ENCODE data around the gene HOXA9. TPM values are rescaled to one million over a fixed set of nuclear protein-coding genes. Genes with fewer than 3 reads are reported as not detected.

Gene HOXA9
- polyA plus RNA-seq, 2 of the 4 experiments (the other 2 are of a cell fraction) = 1.4 TPM

DNA sequence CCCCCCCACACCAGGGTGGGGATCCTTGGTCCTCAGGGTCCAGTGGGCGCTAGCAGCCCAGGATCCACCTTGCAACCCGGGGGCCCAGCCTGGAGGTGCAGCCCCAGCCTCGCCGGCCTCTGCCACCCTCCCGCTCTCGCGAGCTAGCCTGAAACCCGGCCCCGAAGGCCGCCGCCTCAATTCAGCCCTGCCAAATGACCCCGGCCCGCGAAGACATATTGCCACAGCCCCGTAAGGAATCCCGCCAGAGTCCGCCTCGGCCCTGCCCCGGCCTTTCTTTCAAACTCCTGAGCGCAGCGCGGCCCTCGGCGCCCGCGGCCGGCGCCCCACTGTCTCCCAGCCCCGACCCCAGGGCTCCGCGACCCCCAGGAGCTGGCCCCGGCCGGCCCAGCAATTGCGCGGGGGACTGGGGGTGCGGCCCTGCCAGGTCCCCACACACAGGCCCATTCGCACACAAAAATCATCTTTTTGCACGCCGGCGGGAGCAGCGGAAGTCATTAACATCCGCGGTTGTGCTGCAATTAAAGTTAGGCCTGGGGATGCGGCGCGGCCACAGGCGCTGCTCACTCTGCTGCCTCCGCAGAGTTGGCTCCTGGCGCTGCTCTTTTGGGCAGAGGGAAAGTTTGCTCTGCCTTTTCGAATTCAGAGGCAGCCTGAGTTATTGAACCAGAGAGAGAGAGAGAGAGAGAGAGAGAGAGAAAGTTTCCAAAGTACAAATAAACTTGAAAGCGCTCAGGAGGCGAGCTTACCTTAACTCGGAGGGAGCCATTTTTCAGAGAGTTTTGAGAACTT, 25.8 kb downstream of the HOXA9 start:
- TF ChIP-seq, protein P1, sequence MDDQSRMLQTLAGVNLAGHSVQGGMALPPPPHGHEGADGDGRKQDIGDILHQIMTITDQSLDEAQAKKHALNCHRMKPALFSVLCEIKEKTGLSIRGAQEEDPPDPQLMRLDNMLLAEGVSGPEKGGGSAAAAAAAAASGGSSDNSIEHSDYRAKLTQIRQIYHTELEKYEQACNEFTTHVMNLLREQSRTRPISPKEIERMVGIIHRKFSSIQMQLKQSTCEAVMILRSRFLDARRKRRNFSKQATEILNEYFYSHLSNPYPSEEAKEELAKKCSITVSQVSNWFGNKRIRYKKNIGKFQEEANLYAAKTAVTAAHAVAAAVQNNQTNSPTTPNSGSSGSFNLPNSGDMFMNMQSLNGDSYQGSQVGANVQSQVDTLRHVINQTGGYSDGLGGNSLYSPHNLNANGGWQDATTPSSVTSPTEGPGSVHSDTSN (IDR thresholded peaks at IDR 0.05) = no peak
- no peak for TF ChIP-seq NPAS2 (CRISPR knock-in tag; IDR thresholded peaks at IDR 0.05; ENCODE audit: borderline replicate concordance)
- no peak for TF ChIP-seq MAZ (IDR thresholded peaks at IDR 0.05; ENCODE audit: borderline replicate concordance, low read depth, low read length)
- TF ChIP-seq JUNB (IDR thresholded peaks at IDR 0.05) = no peak
- no peak for TF ChIP-seq ZSCAN20 (CRISPR knock-in tag; IDR thresholded peaks at IDR 0.05)
- TF ChIP-seq, protein P2, sequence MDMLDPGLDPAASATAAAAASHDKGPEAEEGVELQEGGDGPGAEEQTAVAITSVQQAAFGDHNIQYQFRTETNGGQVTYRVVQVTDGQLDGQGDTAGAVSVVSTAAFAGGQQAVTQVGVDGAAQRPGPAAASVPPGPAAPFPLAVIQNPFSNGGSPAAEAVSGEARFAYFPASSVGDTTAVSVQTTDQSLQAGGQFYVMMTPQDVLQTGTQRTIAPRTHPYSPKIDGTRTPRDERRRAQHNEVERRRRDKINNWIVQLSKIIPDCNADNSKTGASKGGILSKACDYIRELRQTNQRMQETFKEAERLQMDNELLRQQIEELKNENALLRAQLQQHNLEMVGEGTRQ (IDR thresholded peaks at IDR 0.05) = no peak
- TF ChIP-seq RFX5 (IDR thresholded peaks at IDR 0.05) = no peak
- TF ChIP-seq RCOR1 (IDR thresholded peaks at IDR 0.05; ENCODE audit: low read depth, low read length) = no peak
- no peak for TF ChIP-seq EHF (CRISPR knock-in tag; IDR thresholded peaks at IDR 0.05)
- TF ChIP-seq, protein P3, sequence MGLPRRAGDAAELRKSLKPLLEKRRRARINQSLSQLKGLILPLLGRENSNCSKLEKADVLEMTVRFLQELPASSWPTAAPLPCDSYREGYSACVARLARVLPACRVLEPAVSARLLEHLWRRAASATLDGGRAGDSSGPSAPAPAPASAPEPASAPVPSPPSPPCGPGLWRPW (IDR thresholded peaks at IDR 0.05) = no peak
- no peak for TF ChIP-seq POLR2AphosphoS2 (conservative IDR thresholded peaks at IDR 0.05; ENCODE audit: low read length)
- ChIA-PET POLR2A (no interaction called here), CTCF (interaction anchor here (1.3 to 5.1 kb wide), 3 partner anchors 9 to 31 kb away, joined by 3 to 36 read pairs (median 6); partner anchors contain the start of genes HOXA3 and HOXA4)
- DNase-seq (ENCODE audit: low read depth in 1 of 2, low spot score in 1 of 2) = no peak
- Histone ChIP-seq H3K27ac (no peak overlapping the region), H3K4me3 (no peak overlapping the region), H3K4me1 (peaks cover 39% of the 10 kb centered on the region), H3K9me3 (no peaks in the 10 kb centered on the region), H3K4me2 (no peak overlapping the region)
- ATAC-seq = no peak
- WGBS (ENCODE audit: missing lambda C conversion rate) = 97% methylated on average over 43 of the region's 53 CpGs
- no peak for FAIRE-seq

DNA sequence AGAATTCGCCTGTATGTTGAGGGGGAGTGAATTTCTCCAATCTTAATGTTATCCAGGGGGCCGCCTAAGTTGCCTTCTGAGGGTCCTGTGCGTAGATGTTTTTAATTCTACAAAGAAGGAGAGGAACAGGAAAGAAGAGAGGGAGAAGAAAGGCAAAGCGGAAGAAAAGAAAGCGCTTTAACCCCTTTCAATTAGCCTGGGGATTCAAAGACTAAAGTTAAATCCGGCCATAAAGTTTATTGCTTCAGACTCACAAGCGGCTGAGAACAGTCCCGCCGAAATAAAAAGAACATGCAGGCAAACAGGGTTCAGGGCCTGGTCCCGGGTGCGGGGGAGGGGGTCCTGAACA, 26.4 kb downstream of the HOXA9 start:
- CTCF ChIA-PET = interaction anchor here (1.3 to 2.8 kb wide), 2 partner anchors 8 to 30 kb away, joined by 3 to 6 read pairs; partner anchors contain the start of gene HOXA4
- FAIRE-seq (no peak), ATAC-seq (no peak), DNase-seq (ENCODE audit: low read depth in 1 of 2, low spot score in 1 of 2) (no peak)
- POLR2A ChIA-PET = no interaction called here
- peaks cover 45% of the 10 kb centered on the region for H3K4me1 ChIP-seq
- H3K27ac ChIP-seq = no peak overlapping the region; a peak in 1 of 6 replicates
- H3K4me3 ChIP-seq = no peak overlapping the region
- H3K9me3 ChIP-seq = no peaks in the 10 kb centered on the region
- H3K4me2 ChIP-seq = no peak overlapping the region
- WGBS (ENCODE audit: missing lambda C conversion rate) = 88% methylated on average over 11 of the region's 11 CpGs
- no peak for TF ChIP-seq CHD2 (IDR thresholded peaks at IDR 0.05; ENCODE audit: low read length, partially characterized antibody)
- TF ChIP-seq, protein P2 (IDR thresholded peaks at IDR 0.05) = no peak
- TF ChIP-seq, protein P1 (IDR thresholded peaks at IDR 0.05) = no peak
- TF ChIP-seq RFX5 (IDR thresholded peaks at IDR 0.05) = no peak
- no peak for TF ChIP-seq JUN (IDR thresholded peaks at IDR 0.05)
- TF ChIP-seq TP53 (CRISPR knock-in tag; IDR thresholded peaks at IDR 0.05) = no peak

DNA sequence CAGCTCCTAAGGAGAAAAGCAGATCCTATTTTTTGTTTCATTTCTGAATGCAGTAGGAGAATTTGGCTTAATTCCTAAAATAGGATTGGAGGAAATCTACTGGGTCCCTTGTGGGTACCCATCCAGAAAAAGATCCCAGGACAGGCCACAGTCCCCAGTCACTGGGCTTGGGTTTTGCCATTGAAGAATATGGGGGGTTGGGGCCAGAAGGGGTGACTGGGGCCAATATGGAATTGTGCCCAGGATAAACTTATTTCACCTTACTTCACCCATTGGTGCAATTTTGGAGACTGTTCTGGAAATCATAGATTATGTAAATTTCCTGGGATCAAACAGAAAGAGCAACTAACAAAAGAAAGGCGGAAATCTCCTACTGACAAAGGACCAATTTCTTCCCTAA, 26.9 kb downstream of the HOXA9 start:
- Histone ChIP-seq H3K9me3 (no peaks in the 10 kb centered on the region), H3K4me1 (peaks cover 50% of the 10 kb centered on the region), H3K4me2 (0 out of 3 replicates have a peak overlapping the region, but pooled peaks have one; percentile 5), H3K4me3 (no peak overlapping the region), H3K27ac (peak overlapping the region in 1 of 2 experiments; percentile 19; a peak in 1 of 6 replicates)
- TF ChIP-seq JUNB (IDR thresholded peaks at IDR 0.05) = no peak
- ChIA-PET POLR2A (no interaction called here), CTCF (no interaction called here)
- no peak for ATAC-seq
- no peak for FAIRE-seq
- DNase-seq (ENCODE audit: low read depth in 1 of 2, low spot score in 1 of 2) = no peak
- 97% methylated on average over 1 of the region's 1 CpG for WGBS (ENCODE audit: missing lambda C conversion rate)

Measured in A549 (cell line).